K562 (cell line): ENCODE measurements around the gene HOXC12. TPM values are rescaled to one million over a fixed set of nuclear protein-coding genes. Genes with fewer than 3 reads are reported as not detected.

Experiments used
- ARID1B ChIP-seq: fragments of 450-650 bp; IDR thresholded peaks from 2 replicates; pipeline ENCODE4 v1.6.1; 2016; ENCODE audit warnings: antibody characterized with exemption, mild to moderate bottlenecking, inconsistent platforms
- ARID2 ChIP-seq: fragments of 450-650 bp; IDR thresholded peaks from 2 replicates; pipeline ENCODE4 v1.6.1; 2017; ENCODE audit warnings: antibody characterized with exemption, mild to moderate bottlenecking
- FOXJ2 ChIP-seq: fragments of 200-800 bp; sonication (Bioruptor generic); IDR thresholded peaks from 2 replicates; pipeline ENCODE4 v1.6.1; 2016; ENCODE audit warnings: missing genetic modification characterization, missing compliant biosample characterization
- FOXM1 ChIP-seq, 2 experiments: fragments of 450-650 bp in 1 of 2; sonication (generic) in 1 of 2; formaldehyde crosslinking in 1 of 2; IDR thresholded peaks; 2 replicates each; pipeline versions ENCODE4 v1.6.1 to v1.9.0; 2017 to 2022; ENCODE audit warnings: low read depth in 2 of 2, mild to moderate bottlenecking in 2 of 2, missing genetic modification reagents in 1 of 2, moderate library complexity in 1 of 2
- HDAC1 ChIP-seq, 2 experiments: fragments of 450-650 bp; IDR thresholded peaks; 2 replicates each; pipeline ENCODE4 v1.6.1; 2016 to 2017; ENCODE audit warnings: inconsistent platforms in 1 of 2, mild to moderate bottlenecking in 1 of 2, moderate library complexity in 1 of 2
- HDGF ChIP-seq: fragments of 450-650 bp; IDR thresholded peaks from 2 replicates; pipeline ENCODE4 v1.6.1; 2016
- HMGN3 ChIP-seq: IDR thresholded peaks from 2 replicates; pipeline ENCODE4 v1.6.1; 2011; ENCODE audit warnings: borderline replicate concordance, low read depth, mild to moderate bottlenecking, mixed read lengths, low read length; ENCODE audit not compliant: insufficient read length; ENCODE audit errors: extremely low read depth
- IRF2 ChIP-seq: sonication (generic); formaldehyde crosslinking; IDR thresholded peaks from 2 replicates; pipeline ENCODE4 v1.8.1; 2022; ENCODE audit warnings: mild to moderate bottlenecking, missing genetic modification reagents
- KDM5B ChIP-seq: fragments of 200-600 bp; sonication (generic); IDR thresholded peaks from 2 replicates; pipeline ENCODE4 v1.6.1; 2012; ENCODE audit warnings: low read depth, mild to moderate bottlenecking, moderate library complexity, low read length, control low read depth, inconsistent platforms; ENCODE audit not compliant: insufficient replicate concordance
- POLR2H ChIP-seq: IDR thresholded peaks from 2 replicates; pipeline ENCODE4 v1.6.1; 2016; ENCODE audit warnings: missing genetic modification characterization, low read depth, mild to moderate bottlenecking, control low read depth, missing compliant biosample characterization, moderate library complexity
- RB1 ChIP-seq: fragments of 450-650 bp; IDR thresholded peaks from 2 replicates; pipeline ENCODE4 v1.6.1; 2017; ENCODE audit warnings: low read depth, mild to moderate bottlenecking
- RBM14 ChIP-seq: fragments of 200-400 bp; formaldehyde crosslinking; IDR thresholded peaks from 2 replicates; pipeline ENCODE4 v1.6.1; 2018; ENCODE audit warnings: low read depth, mild to moderate bottlenecking, low read length, moderate library complexity, borderline replicate concordance; ENCODE audit not compliant: insufficient read depth
- RCOR1 ChIP-seq, 2 experiments: IDR thresholded peaks; 2 replicates each; pipeline ENCODE4 v1.6.1; 2012; ENCODE audit warnings: low read depth in 2 of 2, low read length in 2 of 2, borderline replicate concordance in 1 of 2, improper control_type of control experiment in 1 of 2
- RERE ChIP-seq: sonication (generic); formaldehyde crosslinking; IDR thresholded peaks from 2 replicates; pipeline ENCODE4 v1.8.0; 2023; ENCODE audit warnings: missing genetic modification reagents, mild to moderate bottlenecking, borderline replicate concordance
- RNF2 ChIP-seq: sonication (generic); IDR thresholded peaks from 2 replicates; pipeline ENCODE4 v1.6.1; 2016
- SMAD3 ChIP-seq: fragments of 450-650 bp; formaldehyde crosslinking; conservative IDR thresholded peaks from 2 replicates; pipeline ENCODE4 v1.4.0; 2020; ENCODE audit warnings: mild to moderate bottlenecking
- SMARCB1 ChIP-seq: IDR thresholded peaks from 2 replicates; pipeline ENCODE4 v1.6.1; 2011; ENCODE audit warnings: improper control_type of control experiment, low read depth; ENCODE audit not compliant: insufficient read length
- TBL1XR1 ChIP-seq, 2 experiments: IDR thresholded peaks; 2 replicates each; pipeline ENCODE4 v1.6.1; 2012; ENCODE audit warnings: improper control_type of control experiment in 2 of 2, low read length in 2 of 2, mild to moderate bottlenecking in 1 of 2
- U2AF1 ChIP-seq: fragments of 200-400 bp; formaldehyde crosslinking; optimal IDR thresholded peaks from 2 replicates; pipeline ENCODE3; 2017; ENCODE audit warnings: mild to moderate bottlenecking, low read depth, low read length, moderate library complexity
- ZBTB8A ChIP-seq: fragments of 450-650 bp; IDR thresholded peaks from 2 replicates; pipeline ENCODE4 v1.6.1; 2018; ENCODE audit warnings: mild to moderate bottlenecking, moderate library complexity; ENCODE audit not compliant: partially characterized antibody
- ZFP30 ChIP-seq: fragments of 250-450 bp; sonication (Bioruptor Pico); IDR thresholded peaks from 2 replicates; pipeline ENCODE4 v1.8.0; 2022; ENCODE audit warnings: moderate library complexity, mild to moderate bottlenecking, inconsistent platforms, borderline replicate concordance
- ZNF699 ChIP-seq: fragments of 250-450 bp; sonication (Bioruptor Pico); IDR thresholded peaks from 2 replicates; pipeline ENCODE4 v1.8.0; 2021; ENCODE audit warnings: mild to moderate bottlenecking, moderate library complexity; ENCODE audit not compliant: insufficient replicate concordance
- polyA plus RNA-seq, 8 experiments: library from polyadenylated mRNA; depleted of rRNA in 4 of 8; stranded (reverse) in 5 of 8; unstranded in 3 of 8; fragments of >200 nt; fragmentation: Nextera tagmentation in 2 of 8; fragmentation: Illumina TruSeq in 1 of 8; extraction: Ambion mirVana in 2 of 8; extraction: Trizol in 1 of 8; gene quantifications; 2 replicates each; pipeline versions ENCODE4 v1.2.1 to v1.2.3, GENCODE V29; 2011 to 2014; ENCODE audit warnings: inconsistent platforms in 1 of 8, missing spikeins in 1 of 8
- total RNA-seq, 7 experiments: library from RNA; depleted of rRNA in 6 of 7; stranded (reverse); fragments of >200 nt in 6 of 7; fragmentation: Illumina TruSeq in 2 of 7; extraction: Trizol in 2 of 7; gene quantifications; 2 replicates each; pipeline versions ENCODE4 v1.2.1 to v1.2.3, GENCODE V29; 2011 to 2021; ENCODE audit warnings: low replicate concordance in 1 of 7
- TF ChIP-seq, protein P1 (sequence below): sonication (generic); formaldehyde crosslinking; IDR thresholded peaks from 2 replicates; pipeline ENCODE4 v1.8.1; 2023; ENCODE audit warnings: mild to moderate bottlenecking, missing genetic modification reagents, moderate library complexity

Gene HOXC12
- total and polyA plus RNA-seq, 9 of the 15 experiments (the other 6 are each of a cell fraction or from before 2014, with no cell fraction given): 0.04 to 0.36 (median 0.11) TPM; not detected in 1

DNA sequence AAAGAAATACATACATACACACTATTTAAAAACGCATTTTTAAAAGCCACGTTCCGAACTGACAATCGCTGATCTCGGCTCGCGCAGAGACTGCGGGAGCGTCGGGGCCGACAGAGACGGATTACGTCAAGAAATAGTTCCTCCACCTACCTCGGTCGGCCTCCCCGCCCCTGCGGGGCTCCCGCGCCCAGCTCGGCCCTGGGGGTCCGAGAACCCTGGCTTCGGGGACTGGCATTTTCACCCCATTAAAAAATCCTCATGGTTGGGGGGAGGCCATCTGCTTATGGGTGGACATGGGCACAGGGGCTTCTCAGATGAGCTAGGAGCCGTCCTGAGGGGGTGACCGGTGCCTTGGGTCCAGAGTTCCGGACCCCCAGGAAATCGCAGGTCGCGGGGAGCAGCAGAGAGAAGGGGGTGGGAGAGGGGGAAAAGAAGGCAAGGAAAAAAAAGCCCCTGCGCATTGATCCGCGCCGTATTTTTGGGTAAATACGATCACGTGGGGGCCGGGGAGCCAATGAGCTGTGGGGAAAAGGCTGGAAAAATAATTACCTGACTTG is 44.9 kb downstream of the HOXC12 start (continued):
- TF ChIP-seq RERE (CRISPR knock-in tag): no peak
- TF ChIP-seq SMARCB1: no peak
- 0 out of 2 replicates have a peak, but pooled peaks have one; percentile 21 for TF ChIP-seq RB1
- no peak for TF ChIP-seq IRF2 (CRISPR knock-in tag)
- no peak for TF ChIP-seq FOXM1 (IDR thresholded peaks at IDR 0.05; ENCODE audit: low read depth)
- no peak for TF ChIP-seq FOXM1 (CRISPR knock-in tag; IDR thresholded peaks at IDR 0.05; ENCODE audit: low read depth)
- TF ChIP-seq ARID2: no peak
- TF ChIP-seq HDAC1 (IDR thresholded peaks at IDR 0.05): no peak
- no peak for TF ChIP-seq FOXJ2 (tag)
- TF ChIP-seq POLR2H (tag): no peak
- TF ChIP-seq RNF2: no peak
- no peak for TF ChIP-seq ZNF699 (CRISPR knock-in tag)
- no peak for TF ChIP-seq HMGN3
- TF ChIP-seq U2AF1: no peak
- TF ChIP-seq, protein P1, sequence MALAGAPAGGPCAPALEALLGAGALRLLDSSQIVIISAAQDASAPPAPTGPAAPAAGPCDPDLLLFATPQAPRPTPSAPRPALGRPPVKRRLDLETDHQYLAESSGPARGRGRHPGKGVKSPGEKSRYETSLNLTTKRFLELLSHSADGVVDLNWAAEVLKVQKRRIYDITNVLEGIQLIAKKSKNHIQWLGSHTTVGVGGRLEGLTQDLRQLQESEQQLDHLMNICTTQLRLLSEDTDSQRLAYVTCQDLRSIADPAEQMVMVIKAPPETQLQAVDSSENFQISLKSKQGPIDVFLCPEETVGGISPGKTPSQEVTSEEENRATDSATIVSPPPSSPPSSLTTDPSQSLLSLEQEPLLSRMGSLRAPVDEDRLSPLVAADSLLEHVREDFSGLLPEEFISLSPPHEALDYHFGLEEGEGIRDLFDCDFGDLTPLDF (CRISPR knock-in tag): no peak
- TF ChIP-seq ZBTB8A: no peak
- TF ChIP-seq TBL1XR1 (IDR thresholded peaks at IDR 0.05; ENCODE audit: low read length in 2 of 2): no peak
- no peak for TF ChIP-seq SMAD3
- peak; percentile 0 for TF ChIP-seq KDM5B
- TF ChIP-seq ZFP30 (CRISPR knock-in tag): no peak
- TF ChIP-seq HDGF: no peak
- TF ChIP-seq ARID1B: no peak
- 0 out of 4 replicates have a peak, but pooled peaks of 1 of the 2 experiments have one; percentile 7 for TF ChIP-seq RCOR1 (IDR thresholded peaks at IDR 0.05; ENCODE audit: borderline replicate concordance in 1 of 2, low read depth in 2 of 2, low read length in 2 of 2)
- no peak for TF ChIP-seq RBM14
